KMS-11 (cell line): ENCODE data around the gene TMEM156.

Experiments
- H2AFZ ChIP-seq: fragments of 200-600 bp; sonication (generic); 2 replicates; pipeline ENCODE4 v1.6.1; 2016; ENCODE audit warnings: antibody characterized with exemption, mixed run types, low read depth
- H3K27ac ChIP-seq: fragments of 200-600 bp; sonication (generic); 2 replicates; pipeline ENCODE4 v1.6.1; 2016; ENCODE audit warnings: mild to moderate bottlenecking, mixed run types
- H3K27me3 ChIP-seq: fragments of 200-600 bp; sonication (generic); 2 replicates; pipeline ENCODE4 v1.6.1; 2017; ENCODE audit warnings: mild to moderate bottlenecking, low read depth, mixed run types, moderate library complexity; ENCODE audit not compliant: insufficient read depth
- H3K36me3 ChIP-seq: fragments of 200-600 bp; sonication (generic); 2 replicates; pipeline ENCODE4 v1.6.1; 2017; ENCODE audit warnings: mild to moderate bottlenecking, mixed run types; ENCODE audit not compliant: insufficient read depth
- H3K4me1 ChIP-seq: fragments of 200-600 bp; sonication (generic); 2 replicates; pipeline ENCODE4 v1.6.1; 2016; ENCODE audit warnings: mild to moderate bottlenecking, low read depth, mixed run types; ENCODE audit not compliant: poor library complexity, severe bottlenecking
- H3K4me2 ChIP-seq: fragments of 200-600 bp; sonication (generic); 2 replicates; pipeline ENCODE4 v1.7.0; 2016; ENCODE audit warnings: mild to moderate bottlenecking, mixed run types
- H3K4me3 ChIP-seq: fragments of 200-600 bp; sonication (generic); IDR thresholded peaks from 2 replicates; pipeline ENCODE4 v1.6.1; 2017; ENCODE audit warnings: low read depth, low read length, mixed read lengths; ENCODE audit not compliant: insufficient read depth
- H3K79me2 ChIP-seq: fragments of 200-600 bp; sonication (generic); 2 replicates; pipeline ENCODE4 v1.6.1; 2016; ENCODE audit warnings: low read depth, mixed run types; ENCODE audit not compliant: insufficient read depth
- H3K9ac ChIP-seq: fragments of 200-600 bp; sonication (generic); 2 replicates; pipeline ENCODE4 v1.6.1; 2016; ENCODE audit warnings: mild to moderate bottlenecking, mixed run types
- H4K20me1 ChIP-seq: fragments of 200-600 bp; sonication (generic); 2 replicates; pipeline ENCODE4 v1.6.1; 2016; ENCODE audit warnings: mild to moderate bottlenecking, mixed run types; ENCODE audit not compliant: insufficient read depth
- CTCF ChIP-seq: fragments of 200-600 bp; sonication (generic); conservative IDR thresholded peaks from 2 replicates; pipeline ENCODE4 v1.6.1; 2017; ENCODE audit warnings: low read depth, mild to moderate bottlenecking, antibody characterized with exemption, low read length, moderate library complexity, mixed read lengths

TMEM156 gene

GRCh38 chr4:38957261-38957815 lies 74.9 kb downstream of the TMEM156 start:
- no peaks in the 10 kb centered on the region for H3K79me2 ChIP-seq
- no peak overlapping the region for H3K9ac ChIP-seq
- H3K27ac ChIP-seq, result no peak overlapping the region
- peaks cover 15% of the 10 kb centered on the region for H3K4me1 ChIP-seq
- no peaks in the 10 kb centered on the region for H3K27me3 ChIP-seq
- no peaks in the 10 kb centered on the region for H4K20me1 ChIP-seq
- no peaks in the 10 kb centered on the region for H3K36me3 ChIP-seq
- TF ChIP-seq CTCF, result no peak
- no peak overlapping the region for H3K4me2 ChIP-seq
- no peak overlapping the region for H3K4me3 ChIP-seq
- H2AFZ ChIP-seq, result no peak overlapping the region

DNA sequence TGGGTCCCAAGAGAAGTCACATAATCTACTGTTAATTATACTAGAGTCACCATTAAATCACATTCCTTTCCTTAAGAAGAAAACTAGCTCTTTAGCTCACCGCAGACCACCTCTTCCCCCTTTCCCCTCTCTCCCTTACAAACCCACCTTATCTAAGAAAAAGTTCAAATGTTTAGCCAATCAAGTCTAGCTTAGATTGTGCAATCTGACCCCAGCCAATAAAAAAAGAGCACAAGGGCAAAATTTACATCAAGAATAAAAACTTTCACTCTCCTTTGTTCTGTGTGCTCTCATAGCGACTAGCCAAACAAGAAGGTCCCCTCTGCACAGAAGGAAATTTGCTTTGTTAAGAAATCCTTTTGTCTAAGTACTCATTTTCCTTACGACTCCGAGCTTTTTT lies 76.3 kb downstream of the TMEM156 start:
- Histone ChIP-seq H3K4me1 (peaks cover 15% of the 10 kb centered on the region), H3K79me2 (no peaks in the 10 kb centered on the region), H3K9ac (no peak overlapping the region), H3K36me3 (no peaks in the 10 kb centered on the region), H3K27ac (no peak overlapping the region), H3K27me3 (no peaks in the 10 kb centered on the region), H3K4me2 (no peak overlapping the region), H2AFZ (no peak overlapping the region), H4K20me1 (no peaks in the 10 kb centered on the region), H3K4me3 (no peak overlapping the region)
- no peak for TF ChIP-seq CTCF

GRCh38 chr4:38954727-38955126 lies 77.5 kb downstream of the TMEM156 start:
- H3K36me3 ChIP-seq, result no peaks in the 10 kb centered on the region
- H3K27me3 ChIP-seq, result no peaks in the 10 kb centered on the region
- H2AFZ ChIP-seq, result no peak overlapping the region
- H4K20me1 ChIP-seq, result no peaks in the 10 kb centered on the region
- H3K4me2 ChIP-seq, result no peak overlapping the region
- no peak overlapping the region for H3K9ac ChIP-seq
- no peak overlapping the region for H3K4me3 ChIP-seq
- no peak for TF ChIP-seq CTCF
- H3K4me1 ChIP-seq, result peaks cover 15% of the 10 kb centered on the region
- no peak overlapping the region for H3K27ac ChIP-seq
- H3K79me2 ChIP-seq, result no peaks in the 10 kb centered on the region

DNA sequence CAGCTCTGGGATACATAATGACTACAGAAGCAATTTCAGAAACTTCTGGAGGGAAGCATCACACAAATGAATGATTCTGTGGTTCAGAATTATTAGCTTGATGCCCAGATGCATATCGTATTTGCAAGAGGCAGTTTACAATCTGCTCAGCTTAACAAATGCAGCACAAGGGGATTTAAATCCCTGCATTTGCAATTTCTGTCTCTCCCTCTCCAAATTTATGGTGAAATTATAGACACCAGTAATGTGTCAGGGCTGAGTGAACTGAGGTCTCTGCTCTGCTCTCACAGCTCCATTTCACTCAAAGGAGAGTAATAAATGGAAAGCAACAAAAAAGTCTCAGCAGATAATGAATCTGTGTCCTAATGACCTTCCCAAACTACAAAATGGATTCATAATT lies 80.2 kb downstream of the TMEM156 start:
- no peak overlapping the region for H3K9ac ChIP-seq
- H3K79me2 ChIP-seq, result no peaks in the 10 kb centered on the region
- no peak overlapping the region for H3K27ac ChIP-seq
- no peak overlapping the region for H3K4me2 ChIP-seq
- no peaks in the 10 kb centered on the region for H3K27me3 ChIP-seq
- H3K4me1 ChIP-seq, result no peaks in the 10 kb centered on the region
- H3K4me3 ChIP-seq, result no peak overlapping the region
- H4K20me1 ChIP-seq, result no peaks in the 10 kb centered on the region
- no peaks in the 10 kb centered on the region for H3K36me3 ChIP-seq
- no peak overlapping the region for H2AFZ ChIP-seq
- no peak for TF ChIP-seq CTCF
